Dendritic cell treated with granulocyte-macrophage colony-stimulating factor and Interleukin-4, amounts not matched to agents 40 ng/mL and 50 ng/mL, for 4 days (primary cell): ENCODE data around the gene ETNPPL.

Experiments
- H3K27ac Mint-ChIP-seq: one replicate; pipeline ENCODE4 v1.8.0; 2022; ENCODE audit warnings: mild to moderate bottlenecking, mixed read lengths
- H3K27me3 Mint-ChIP-seq: one replicate; pipeline ENCODE4 v1.8.0; 2022; ENCODE audit warnings: mild to moderate bottlenecking, mixed read lengths
- H3K36me3 Mint-ChIP-seq: one replicate; pipeline ENCODE4 v1.8.0; 2022; ENCODE audit warnings: low read depth, mixed read lengths
- H3K4me1 Mint-ChIP-seq: one replicate; pipeline ENCODE4 v1.8.0; 2022; ENCODE audit warnings: low read depth, mixed read lengths
- H3K4me3 Mint-ChIP-seq: one replicate; pipeline ENCODE4 v1.8.0; 2022; ENCODE audit warnings: mild to moderate bottlenecking, moderate library complexity, mixed read lengths
- H3K9me3 Mint-ChIP-seq: one replicate; pipeline ENCODE4 v1.8.0; 2022; ENCODE audit warnings: mixed read lengths
- intact Hi-C: fragments of 100-400 bp; cut with micrococcal nuclease; formaldehyde crosslinking; loops from one replicate; pipeline ENCODE4 v1.15.0; 2022

Gene ETNPPL

DNA sequence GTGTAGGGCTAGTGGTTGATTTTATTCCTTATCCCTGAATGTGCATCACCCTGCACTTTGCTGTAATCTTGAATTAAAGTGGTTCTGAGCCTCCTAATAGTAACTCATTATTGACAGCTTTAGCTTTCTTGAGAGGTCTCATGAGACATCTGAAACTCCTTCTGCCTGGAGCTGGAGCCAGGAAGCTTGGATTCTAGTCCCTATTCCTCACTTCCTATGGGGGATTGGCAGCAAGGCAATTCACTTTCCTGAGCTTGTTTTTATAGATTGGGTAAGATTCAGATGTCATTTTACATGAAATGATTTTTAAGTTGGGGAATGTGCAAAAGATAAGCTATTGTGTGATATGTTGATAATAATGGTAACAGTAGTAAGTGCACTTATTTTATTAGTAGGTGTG is 17.1 kb upstream of the ETNPPL start:
- H3K27ac Mint-ChIP-seq: no peak overlapping the region
- H3K27me3 Mint-ChIP-seq: peaks cover 9% of the 10 kb centered on the region
- H3K4me3 Mint-ChIP-seq: no peak overlapping the region
- H3K4me1 Mint-ChIP-seq: no peaks in the 10 kb centered on the region
- no peaks in the 10 kb centered on the region for H3K9me3 Mint-ChIP-seq
- intact Hi-C loops: no loop called here
- H3K36me3 Mint-ChIP-seq: no peaks in the 10 kb centered on the region

- Mint-ChIP-seq H3K27me3 (peaks cover 11% of the 10 kb centered on the region), H3K4me3 (no peak overlapping the region), H3K36me3 (no peaks in the 10 kb centered on the region), H3K9me3 (no peaks in the 10 kb centered on the region), H3K4me1 (no peaks in the 10 kb centered on the region), H3K27ac (no peak overlapping the region)
- intact Hi-C loops: no loop called here
Measured at GRCh38 chr4:108777388-108777787, 14.5 kb upstream of the ETNPPL start.

GRCh38 chr4:108775921-108776320 is 13.1 kb upstream of the ETNPPL start:
- intact Hi-C loops: no loop called here
- peaks cover 11% of the 10 kb centered on the region for H3K27me3 Mint-ChIP-seq
- H3K4me3 Mint-ChIP-seq: no peak overlapping the region
- H3K4me1 Mint-ChIP-seq: no peaks in the 10 kb centered on the region
- H3K27ac Mint-ChIP-seq: no peak overlapping the region
- H3K36me3 Mint-ChIP-seq: no peaks in the 10 kb centered on the region
- H3K9me3 Mint-ChIP-seq: no peaks in the 10 kb centered on the region

DNA sequence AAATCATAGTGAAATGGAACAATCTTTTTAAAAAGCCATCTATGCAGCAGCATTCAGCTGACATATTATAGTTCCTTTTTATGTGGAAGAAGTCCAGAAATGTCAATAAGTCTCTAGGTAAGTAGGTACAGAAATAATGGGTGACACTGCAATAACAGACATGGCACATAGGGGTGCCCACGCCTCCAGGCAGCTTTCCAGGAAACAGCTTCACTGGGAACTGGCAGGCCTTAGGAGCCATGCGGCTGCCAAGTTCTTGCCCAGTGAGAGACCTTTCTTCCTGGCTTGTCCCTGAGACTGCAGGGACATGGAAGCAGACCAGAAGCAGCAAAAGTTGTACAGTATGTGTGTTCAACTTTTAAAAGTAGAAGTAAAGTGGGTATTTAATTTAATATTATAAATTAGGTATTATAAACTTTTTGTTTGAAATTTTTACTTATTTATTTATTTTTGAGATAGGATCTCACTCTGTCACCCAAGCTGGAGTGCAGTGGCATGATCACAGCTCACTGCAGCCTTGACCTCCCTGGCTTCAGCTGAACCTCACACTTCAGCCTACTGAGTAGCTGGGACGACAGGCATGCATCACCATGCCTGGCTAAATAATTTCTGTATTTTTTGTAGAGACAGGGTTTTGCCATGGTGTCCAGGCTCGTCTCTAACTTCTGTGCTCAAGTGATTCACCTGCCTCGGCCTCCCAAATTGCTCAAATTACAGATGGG is 12.1 kb upstream of the ETNPPL start:
- Mint-ChIP-seq H3K36me3 (no peaks in the 10 kb centered on the region), H3K4me3 (no peak overlapping the region), H3K9me3 (no peaks in the 10 kb centered on the region), H3K27ac (no peak overlapping the region), H3K27me3 (peaks cover 11% of the 10 kb centered on the region), H3K4me1 (no peaks in the 10 kb centered on the region)
- intact Hi-C loops: no loop called here

- Mint-ChIP-seq H3K9me3 (no peaks in the 10 kb centered on the region), H3K27ac (no peak overlapping the region), H3K27me3 (peaks cover 16% of the 10 kb centered on the region), H3K4me1 (no peaks in the 10 kb centered on the region), H3K36me3 (no peaks in the 10 kb centered on the region), H3K4me3 (no peak overlapping the region)
- intact Hi-C loops: no loop called here
Measured at GRCh38 chr4:108772402-108772801, 9.5 kb upstream of the ETNPPL start.

DNA sequence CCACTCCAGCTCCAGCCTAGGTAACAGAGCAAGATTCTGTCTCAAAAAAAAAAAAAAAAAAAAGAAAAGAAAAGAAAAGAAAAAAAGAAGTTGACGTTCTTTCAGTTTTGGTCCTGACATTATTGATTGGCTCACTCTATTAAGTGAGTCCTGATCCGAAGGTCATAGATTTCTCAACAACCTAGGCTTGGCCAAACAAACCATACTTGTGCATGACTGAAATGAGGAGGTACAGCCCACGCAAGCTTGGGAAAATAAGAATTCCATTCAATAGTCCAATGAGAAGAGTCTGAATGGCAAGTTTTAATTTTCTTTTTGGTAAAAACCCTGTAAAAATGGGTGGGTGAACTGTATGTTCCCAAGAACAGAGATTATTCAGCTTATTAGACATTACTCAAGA is 3.2 kb upstream of the ETNPPL start:
- intact Hi-C loops: no loop called here
- Mint-ChIP-seq H3K27ac (no peak overlapping the region), H3K4me1 (peaks cover 11% of the 10 kb centered on the region), H3K9me3 (no peaks in the 10 kb centered on the region), H3K27me3 (peaks cover 45% of the 10 kb centered on the region), H3K4me3 (no peak overlapping the region), H3K36me3 (no peaks in the 10 kb centered on the region)

DNA sequence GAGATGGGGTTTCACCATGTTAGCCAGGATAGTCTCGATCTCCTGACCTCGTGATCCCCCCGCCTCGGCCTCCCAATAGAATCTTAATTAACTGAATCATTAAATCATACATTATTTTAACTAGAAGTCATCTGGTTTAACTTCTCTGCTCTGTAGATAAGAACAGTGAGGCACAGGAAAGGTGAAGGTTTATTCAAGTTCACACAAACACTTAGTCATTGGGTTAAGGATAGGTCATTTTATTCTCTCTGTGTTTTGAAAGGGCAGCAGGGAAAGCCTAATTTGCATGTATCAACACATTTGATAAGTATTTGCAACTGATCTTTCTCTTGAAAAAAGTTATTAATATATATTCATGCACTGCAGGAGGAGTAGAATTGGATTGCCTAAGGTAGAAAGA is 1.1 kb upstream of the ETNPPL start:
- Mint-ChIP-seq H3K4me1 (peaks cover 11% of the 10 kb centered on the region), H3K36me3 (no peaks in the 10 kb centered on the region), H3K27ac (no peak overlapping the region), H3K9me3 (no peaks in the 10 kb centered on the region), H3K27me3 (peaks cover 53% of the 10 kb centered on the region), H3K4me3 (no peak overlapping the region)
- intact Hi-C loops: no loop called here

GRCh38 chr4:108763226-108763593 is 357 bp upstream of the ETNPPL start:
- Mint-ChIP-seq H3K27ac (no peak overlapping the region), H3K36me3 (no peaks in the 10 kb centered on the region), H3K9me3 (no peaks in the 10 kb centered on the region), H3K4me1 (peaks cover 11% of the 10 kb centered on the region), H3K27me3 (peaks cover 51% of the 10 kb centered on the region), H3K4me3 (no peak overlapping the region)
- intact Hi-C loops: no loop called here

DNA sequence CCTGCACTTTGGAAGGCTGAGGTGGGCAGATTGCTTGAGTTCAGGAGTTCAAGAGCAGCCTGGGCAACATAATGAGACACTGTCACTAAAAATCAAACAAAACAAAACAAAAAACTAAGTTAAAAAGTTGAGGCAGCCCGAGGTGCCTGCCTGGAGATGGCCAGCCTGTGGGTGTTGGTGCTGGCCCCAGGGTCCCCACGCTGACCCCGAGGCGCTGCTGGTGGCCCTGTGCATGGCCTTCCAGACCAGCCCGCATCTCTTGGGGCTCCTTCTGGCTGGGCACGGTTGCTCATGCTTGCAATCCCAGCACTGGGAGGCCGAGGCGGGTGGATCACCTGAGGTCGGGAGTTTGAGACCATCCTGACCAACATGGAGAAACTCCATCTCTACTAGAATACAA is 4.4 kb downstream of the ETNPPL start:
- no peak overlapping the region for H3K27ac Mint-ChIP-seq
- no peak overlapping the region for H3K4me3 Mint-ChIP-seq
- H3K36me3 Mint-ChIP-seq: no peaks in the 10 kb centered on the region
- peaks cover 11% of the 10 kb centered on the region for H3K4me1 Mint-ChIP-seq
- intact Hi-C loops: no loop called here
- no peaks in the 10 kb centered on the region for H3K9me3 Mint-ChIP-seq
- H3K27me3 Mint-ChIP-seq: peaks cover 33% of the 10 kb centered on the region

DNA sequence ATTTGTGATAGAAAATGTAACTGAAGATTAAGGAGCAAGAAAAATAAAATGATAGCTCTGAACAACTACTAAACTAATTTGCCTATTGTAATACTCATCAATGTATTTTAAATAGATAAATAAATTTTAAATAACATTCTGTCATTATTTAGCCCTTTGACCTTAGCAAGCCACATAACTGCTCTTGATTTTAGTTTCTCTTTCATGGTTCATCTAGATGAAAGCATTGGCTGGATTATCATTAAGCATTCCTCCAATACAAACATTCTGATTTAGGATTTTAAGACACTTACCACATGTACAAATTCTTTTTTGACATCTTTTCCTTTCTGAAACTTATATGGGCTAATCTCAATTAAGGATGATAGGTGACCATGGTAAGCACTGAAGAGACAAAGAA is 8.5 kb downstream of the ETNPPL start:
- Mint-ChIP-seq H3K36me3 (no peaks in the 10 kb centered on the region), H3K4me3 (no peak overlapping the region), H3K4me1 (no peaks in the 10 kb centered on the region)

DNA sequence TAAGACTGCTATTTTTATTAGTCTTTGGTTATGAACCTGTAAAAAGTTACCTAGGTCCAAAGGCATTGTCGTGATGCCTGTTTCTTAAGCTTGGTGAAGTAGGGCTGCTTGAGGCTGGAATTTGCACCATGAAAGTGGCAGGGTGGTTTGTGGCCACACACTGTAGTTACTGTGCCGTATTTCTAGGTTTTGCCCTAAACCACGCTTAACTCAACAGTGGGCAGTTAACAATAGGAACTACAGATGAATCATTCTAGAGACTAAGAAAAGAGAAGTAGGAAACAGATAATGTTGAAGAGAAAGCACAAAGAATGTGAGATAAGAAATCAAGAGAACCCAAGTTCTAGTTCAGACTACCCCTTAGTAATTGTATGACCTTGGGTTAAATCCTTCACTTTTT is 11.5 kb downstream of the ETNPPL start:
- Mint-ChIP-seq H3K27me3 (peaks cover 5% of the 10 kb centered on the region), H3K4me1 (no peaks in the 10 kb centered on the region)

More for the DNA sequence above, 8.5 kb downstream of the ETNPPL start:
- no peaks in the 10 kb centered on the region for H3K9me3 Mint-ChIP-seq
- peaks cover 5% of the 10 kb centered on the region for H3K27me3 Mint-ChIP-seq
- no peak overlapping the region for H3K27ac Mint-ChIP-seq
- intact Hi-C loops: no loop called here

DNA sequence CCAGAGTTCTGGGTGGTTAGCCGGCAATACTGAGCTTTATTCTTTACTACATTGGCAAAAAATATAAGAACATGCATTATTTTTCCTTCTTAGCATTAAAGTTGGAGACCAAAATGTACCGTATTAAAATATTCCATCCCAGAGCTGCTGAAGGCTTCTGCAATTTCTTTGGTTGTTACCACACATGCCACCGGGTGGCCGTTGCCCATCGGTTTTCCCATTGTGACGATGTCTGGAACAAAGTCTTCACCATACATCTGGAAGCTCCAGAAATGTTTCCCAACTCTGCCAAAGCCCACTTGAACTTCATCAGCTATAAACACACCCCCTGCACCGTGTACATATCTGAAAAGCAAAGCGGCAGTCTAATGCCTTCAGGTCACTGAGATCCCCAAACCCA is 13.7 kb downstream of the ETNPPL start:
- Mint-ChIP-seq H3K36me3 (no peaks in the 10 kb centered on the region), H3K9me3 (no peaks in the 10 kb centered on the region), H3K27ac (no peak overlapping the region), H3K4me3 (no peak overlapping the region), H3K4me1 (no peaks in the 10 kb centered on the region), H3K27me3 (peaks cover 3% of the 10 kb centered on the region)
- intact Hi-C loops: no loop called here

More for the DNA sequence above, 11.5 kb downstream of the ETNPPL start:
- no peak overlapping the region for H3K4me3 Mint-ChIP-seq
- H3K36me3 Mint-ChIP-seq: no peaks in the 10 kb centered on the region
- H3K9me3 Mint-ChIP-seq: no peaks in the 10 kb centered on the region
- intact Hi-C loops: no loop called here
- H3K27ac Mint-ChIP-seq: no peak overlapping the region

DNA sequence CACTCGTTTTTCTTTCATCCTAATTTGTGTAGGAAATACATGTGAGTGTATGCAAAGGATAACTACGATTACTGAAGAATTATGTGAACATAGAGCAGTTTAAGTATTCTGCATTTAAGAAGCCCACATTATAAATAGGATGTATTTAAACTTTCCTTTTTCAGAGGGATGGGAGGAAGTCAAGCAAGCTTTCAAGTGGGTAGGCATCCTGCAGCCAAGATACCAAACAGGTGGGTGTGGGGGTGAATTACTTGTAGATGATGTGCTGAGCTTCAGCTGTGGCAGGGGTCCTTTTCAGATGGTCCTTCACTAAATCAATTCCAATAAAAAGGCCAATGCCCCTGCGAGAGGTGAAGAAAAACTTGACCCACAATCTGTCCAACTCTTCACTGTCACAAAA is 16.3 kb downstream of the ETNPPL start:
- intact Hi-C loops: no loop called here
- Mint-ChIP-seq H3K4me3 (no peak overlapping the region), H3K36me3 (no peaks in the 10 kb centered on the region), H3K27me3 (peaks cover 3% of the 10 kb centered on the region), H3K9me3 (no peaks in the 10 kb centered on the region), H3K27ac (no peak overlapping the region), H3K4me1 (no peaks in the 10 kb centered on the region)

GRCh38 chr4:108744307-108744706 is 18.5 kb downstream of the ETNPPL start:
- no peaks in the 10 kb centered on the region for H3K4me1 Mint-ChIP-seq
- no peaks in the 10 kb centered on the region for H3K9me3 Mint-ChIP-seq
- H3K36me3 Mint-ChIP-seq: no peaks in the 10 kb centered on the region
- intact Hi-C loops: no loop called here
- H3K27ac Mint-ChIP-seq: no peak overlapping the region
- no peak overlapping the region for H3K4me3 Mint-ChIP-seq
- peaks cover 4% of the 10 kb centered on the region for H3K27me3 Mint-ChIP-seq
